GM18907 (cell line): ENCODE data around the gene RABEP2.
A peak's percentile ranks its signal among the peaks of the same experiment; 100 is the strongest.
"Not testable (repeated sequence)": the region's sequence is repeated elsewhere in the genome, so short reads cannot be mapped to it uniquely, and the experiment has no call there.

Source experiments
- ATAC-seq: cut with Tn5 transposase; IDR thresholded peaks from one replicate; pipeline ENCODE4 v1.9.1; 2021; ENCODE audit warnings: mild to moderate bottlenecking, moderate library complexity; ENCODE audit not compliant: unreplicated experiment

Gene RABEP2

GRCh38 chr16:28924762-28925385 is at the start of gene RABEP2:
Gene RABEP2 (minus strand): TSS chr16:28925238. CDS start chr16:28925163, 75 bp downstream.
- peak; percentile 69 for ATAC-seq

- peak; percentile 82 for ATAC-seq
Observed at GRCh38 chr16:28974437-28975157, 49.6 kb upstream of the RABEP2 start, which contains the start of gene SPNS1. Gene SPNS1 (plus strand): TSS chr16:28974778. CDS start chr16:28975152, 374 bp downstream.

GRCh38 chr16:28974007-28974436 is 49.0 kb upstream of the RABEP2 start:
- peak; percentile 5 for ATAC-seq

- not testable (repeated sequence) for ATAC-seq
Observed at GRCh38 chr16:28969696-28970095, 44.7 kb upstream of the RABEP2 start.

GRCh38 chr16:28967156-28967555 is 42.1 kb upstream of the RABEP2 start:
- ATAC-seq, result no peak

- no peak for ATAC-seq
Observed at GRCh38 chr16:28964496-28964895, 39.5 kb upstream of the RABEP2 start.

- no peak for ATAC-seq
Observed at GRCh38 chr16:28964072-28964471, 39.0 kb upstream of the RABEP2 start.

GRCh38 chr16:28958836-28959235 is 33.8 kb upstream of the RABEP2 start:
- ATAC-seq, result no peak

- ATAC-seq, result no peak
Observed at GRCh38 chr16:28958216-28958615, 33.2 kb upstream of the RABEP2 start.

- no peak for ATAC-seq
Observed at GRCh38 chr16:28951410-28951943, 26.4 kb upstream of the RABEP2 start.

- peak; percentile 88 for ATAC-seq
Observed at GRCh38 chr16:28950648-28951409, 25.8 kb upstream of the RABEP2 start, which contains the start of gene NFATC2IP. Gene NFATC2IP (plus strand): TSS chr16:28950937. CDS start chr16:28951012, 75 bp downstream.

- ATAC-seq, result no peak
Observed at GRCh38 chr16:28946681-28947080, 21.6 kb upstream of the RABEP2 start.

GRCh38 chr16:28943281-28943680 is 18.2 kb upstream of the RABEP2 start:
- no peak for ATAC-seq

- not testable (repeated sequence) for ATAC-seq
Observed at GRCh38 chr16:28939825-28940224, 14.8 kb upstream of the RABEP2 start.

GRCh38 chr16:28938721-28939120 is 13.7 kb upstream of the RABEP2 start:
- no peak for ATAC-seq

- ATAC-seq, result no peak
Observed at GRCh38 chr16:28937222-28937876, 12.3 kb upstream of the RABEP2 start.

- ATAC-seq, result no peak
Observed at GRCh38 chr16:28936784-28937155, 11.7 kb upstream of the RABEP2 start.

- peak; percentile 69 for ATAC-seq
Observed at GRCh38 chr16:28935924-28936783, 11.1 kb upstream of the RABEP2 start.

- ATAC-seq, result no peak
Observed at GRCh38 chr16:28935346-28935745, 10.3 kb upstream of the RABEP2 start.

- ATAC-seq, result no peak
Observed at GRCh38 chr16:28933171-28933570, 8.1 kb upstream of the RABEP2 start.
